Endothelial cell of umbilical vein (primary cell): ENCODE data around the gene TLCD4.
"Not testable (repeated sequence)": the region's sequence is repeated elsewhere in the genome, so short reads cannot be mapped to it uniquely, and the experiment has no call there.

Source experiments
- MYC ChIP-seq: IDR thresholded peaks from one replicate; pipeline ENCODE4 v1.6.1; 2011; ENCODE audit warnings: mild to moderate bottlenecking, low read depth, low read length
- TF ChIP-seq, protein P1 (sequence below), 2 donors: IDR thresholded peaks; 1 replicate in 1 of 2; 2 replicates in 1 of 2; pipeline ENCODE4 v1.5.1; 2011; ENCODE audit warnings: low read length in 2 of 2, mild to moderate bottlenecking in 2 of 2, moderate library complexity in 2 of 2, control low read depth in 1 of 2, inconsistent platforms in 1 of 2, low read depth in 1 of 2; ENCODE audit not compliant: insufficient read depth in 1 of 2; ENCODE audit errors: extremely low read depth in 1 of 2

- TF ChIP-seq, protein P1, sequence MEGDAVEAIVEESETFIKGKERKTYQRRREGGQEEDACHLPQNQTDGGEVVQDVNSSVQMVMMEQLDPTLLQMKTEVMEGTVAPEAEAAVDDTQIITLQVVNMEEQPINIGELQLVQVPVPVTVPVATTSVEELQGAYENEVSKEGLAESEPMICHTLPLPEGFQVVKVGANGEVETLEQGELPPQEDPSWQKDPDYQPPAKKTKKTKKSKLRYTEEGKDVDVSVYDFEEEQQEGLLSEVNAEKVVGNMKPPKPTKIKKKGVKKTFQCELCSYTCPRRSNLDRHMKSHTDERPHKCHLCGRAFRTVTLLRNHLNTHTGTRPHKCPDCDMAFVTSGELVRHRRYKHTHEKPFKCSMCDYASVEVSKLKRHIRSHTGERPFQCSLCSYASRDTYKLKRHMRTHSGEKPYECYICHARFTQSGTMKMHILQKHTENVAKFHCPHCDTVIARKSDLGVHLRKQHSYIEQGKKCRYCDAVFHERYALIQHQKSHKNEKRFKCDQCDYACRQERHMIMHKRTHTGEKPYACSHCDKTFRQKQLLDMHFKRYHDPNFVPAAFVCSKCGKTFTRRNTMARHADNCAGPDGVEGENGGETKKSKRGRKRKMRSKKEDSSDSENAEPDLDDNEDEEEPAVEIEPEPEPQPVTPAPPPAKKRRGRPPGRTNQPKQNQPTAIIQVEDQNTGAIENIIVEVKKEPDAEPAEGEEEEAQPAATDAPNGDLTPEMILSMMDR (IDR thresholded peaks at IDR 0.05; ENCODE audit: extremely low read depth in 1 of 2, insufficient read depth in 1 of 2, low read depth in 1 of 2, low read length in 2 of 2) = not testable (repeated sequence)
- TF ChIP-seq MYC = not testable (repeated sequence)
These were observed 48.4 kb downstream of the TLCD4 start for GRCh38 chr1:95165569-95165968.
